GM10847 (cell line): Measurements from ENCODE around the gene DNMT1.

Source experiments
- POLR2A ChIP-seq: IDR thresholded peaks from 2 replicates; pipeline ENCODE4 v1.6.1; 2011; ENCODE audit not compliant: insufficient read length; ENCODE audit errors: extremely low read depth

The DNMT1 gene

DNA sequence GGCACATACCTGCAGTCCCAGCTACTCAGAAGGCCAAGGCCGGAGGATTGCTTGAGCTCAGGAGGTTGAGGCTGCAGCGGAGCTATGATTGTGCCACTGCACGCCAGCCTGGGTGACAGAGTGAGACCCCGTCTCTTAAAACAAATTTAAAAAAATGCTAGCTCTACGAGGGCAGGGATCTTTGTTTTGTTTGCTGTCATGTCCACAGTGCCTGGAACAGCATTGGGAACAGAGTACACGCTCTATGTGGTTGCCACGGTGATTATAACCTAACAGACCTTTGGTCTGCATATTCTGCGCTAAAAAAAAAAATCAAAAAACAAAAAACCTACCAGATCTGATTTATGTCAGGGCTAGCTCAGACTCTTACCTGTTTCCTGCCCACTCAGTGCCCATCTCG, 110.8 kb downstream of the DNMT1 start:
- TF ChIP-seq POLR2A = no peak
